ENCODE measurements around the gene PPARG. TPM values are rescaled to one million over a fixed set of nuclear protein-coding genes. Genes with fewer than 3 reads are reported as not detected.

The PPARG gene
- total RNA-seq, 3 donors from 2014 or later = 61.6 to 173 (median 98.8) TPM

DNA sequence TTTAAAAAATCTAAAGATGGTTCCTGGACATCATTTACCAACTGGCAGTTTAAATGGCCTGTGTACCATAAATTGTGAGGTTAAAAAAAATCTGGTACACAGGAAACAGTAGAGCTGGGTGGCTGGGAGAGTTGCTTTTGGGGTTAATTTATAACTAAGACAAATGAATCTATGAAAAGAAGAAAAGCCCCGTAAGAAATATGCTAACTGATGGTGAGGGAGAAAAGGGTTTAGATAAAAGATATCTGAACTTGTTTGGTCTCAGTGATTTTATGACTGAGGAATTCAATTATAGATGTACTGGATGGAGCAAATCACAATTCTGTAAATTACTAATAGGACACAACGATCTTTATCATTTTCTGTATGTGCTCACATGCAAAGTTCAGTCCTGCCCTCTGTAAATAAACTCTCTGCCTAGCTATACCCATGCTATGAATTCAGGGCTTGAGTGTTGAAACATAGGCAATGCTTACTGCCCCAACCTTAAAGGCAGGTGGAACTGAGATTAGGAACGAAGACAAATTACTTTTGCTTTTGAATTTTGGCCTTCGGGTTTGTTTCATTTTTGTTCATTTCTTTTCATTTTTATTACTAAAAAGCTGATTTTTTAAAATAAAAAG, 28.0 kb downstream of the PPARG start:
- no peak for DNase-seq
- Histone ChIP-seq H3K4me3 (no peak overlapping the region), H3K36me3 (ENCODE audit: low read depth) (no peaks in the 10 kb centered on the region), H3K9me3 (no peaks in the 10 kb centered on the region), H3K4me1 (ENCODE audit: low read depth) (no peaks in the 10 kb centered on the region)
- TF ChIP-seq, protein P1, sequence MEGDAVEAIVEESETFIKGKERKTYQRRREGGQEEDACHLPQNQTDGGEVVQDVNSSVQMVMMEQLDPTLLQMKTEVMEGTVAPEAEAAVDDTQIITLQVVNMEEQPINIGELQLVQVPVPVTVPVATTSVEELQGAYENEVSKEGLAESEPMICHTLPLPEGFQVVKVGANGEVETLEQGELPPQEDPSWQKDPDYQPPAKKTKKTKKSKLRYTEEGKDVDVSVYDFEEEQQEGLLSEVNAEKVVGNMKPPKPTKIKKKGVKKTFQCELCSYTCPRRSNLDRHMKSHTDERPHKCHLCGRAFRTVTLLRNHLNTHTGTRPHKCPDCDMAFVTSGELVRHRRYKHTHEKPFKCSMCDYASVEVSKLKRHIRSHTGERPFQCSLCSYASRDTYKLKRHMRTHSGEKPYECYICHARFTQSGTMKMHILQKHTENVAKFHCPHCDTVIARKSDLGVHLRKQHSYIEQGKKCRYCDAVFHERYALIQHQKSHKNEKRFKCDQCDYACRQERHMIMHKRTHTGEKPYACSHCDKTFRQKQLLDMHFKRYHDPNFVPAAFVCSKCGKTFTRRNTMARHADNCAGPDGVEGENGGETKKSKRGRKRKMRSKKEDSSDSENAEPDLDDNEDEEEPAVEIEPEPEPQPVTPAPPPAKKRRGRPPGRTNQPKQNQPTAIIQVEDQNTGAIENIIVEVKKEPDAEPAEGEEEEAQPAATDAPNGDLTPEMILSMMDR (IDR thresholded peaks at IDR 0.05) = no peak
- intact Hi-C loops (cut with DNase I, micrococcal nuclease) = no loop called here
- ATAC-seq = peak; percentile 90

DNA sequence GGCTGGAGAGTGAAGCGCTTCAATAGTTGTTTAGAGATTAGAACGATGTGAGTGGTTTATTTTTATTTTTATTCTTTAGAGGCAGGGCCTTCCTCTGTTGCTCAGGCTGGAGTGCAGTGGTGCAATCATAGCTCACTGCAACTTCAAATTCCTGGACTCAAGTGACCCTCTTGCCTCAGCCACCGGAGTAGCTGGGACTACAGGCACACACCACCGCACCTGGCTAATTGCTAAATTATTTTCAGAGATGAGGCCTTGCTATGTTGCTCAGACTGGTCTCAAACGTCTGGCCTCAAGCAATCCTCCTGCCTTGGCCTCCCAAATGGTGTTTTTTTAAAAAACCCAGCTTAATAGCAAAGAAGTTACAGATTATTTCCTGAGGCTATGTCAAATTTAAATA, 29.0 kb downstream of the PPARG start:
- Histone ChIP-seq H3K4me1 (ENCODE audit: low read depth) (no peaks in the 10 kb centered on the region), H3K36me3 (ENCODE audit: low read depth) (no peaks in the 10 kb centered on the region), H3K9me3 (no peaks in the 10 kb centered on the region), H3K4me3 (no peak overlapping the region)
- ATAC-seq (no peak), DNase-seq (no peak)
- TF ChIP-seq, protein P1 (IDR thresholded peaks at IDR 0.05) = no peak
- intact Hi-C loops (cut with DNase I, micrococcal nuclease) = no loop called here

DNA sequence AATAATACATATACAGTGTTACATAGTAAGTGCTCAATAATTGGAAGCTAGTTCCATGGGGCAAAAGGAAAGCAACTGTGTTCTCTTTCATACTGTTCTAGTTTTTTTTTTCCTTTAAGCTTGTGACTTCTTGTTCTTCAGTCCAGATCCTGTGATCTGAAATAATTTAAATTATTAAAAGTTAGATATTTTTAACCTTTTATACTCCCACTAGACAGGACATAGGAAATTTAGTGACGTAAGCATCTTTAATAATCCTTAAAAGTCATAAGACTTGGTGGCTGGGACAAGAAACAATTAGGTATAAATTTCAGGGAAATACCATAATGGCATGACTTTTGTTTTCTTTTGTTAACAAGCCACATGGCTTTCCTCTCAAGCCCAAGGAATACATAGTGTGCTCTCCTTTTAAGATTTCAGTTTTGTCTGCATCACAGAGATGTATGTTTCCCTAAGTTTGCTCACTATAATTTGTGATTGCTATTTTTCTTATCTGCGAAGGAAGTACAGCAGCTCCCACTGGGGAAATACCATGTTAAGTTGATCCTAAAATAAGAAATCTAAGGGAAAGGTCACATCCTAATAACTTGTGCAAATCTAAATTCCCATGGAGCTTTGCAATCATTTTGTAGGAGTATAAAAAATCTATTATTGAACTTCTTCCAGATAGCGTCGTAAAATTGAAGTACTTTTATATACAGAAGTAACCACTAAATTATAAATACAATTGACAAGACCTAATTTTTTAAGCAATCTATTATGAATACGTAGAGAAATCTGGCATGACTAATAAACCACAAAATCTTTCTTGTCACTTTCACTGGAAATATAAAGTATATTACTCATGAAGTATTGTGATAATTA, 30.1 kb downstream of the PPARG start:
- TF ChIP-seq, protein P1 (IDR thresholded peaks at IDR 0.05) = no peak
- intact Hi-C loops (cut with DNase I, micrococcal nuclease) = no loop called here
- Histone ChIP-seq H3K4me1 (ENCODE audit: low read depth) (no peaks in the 10 kb centered on the region), H3K4me3 (no peak overlapping the region), H3K36me3 (ENCODE audit: low read depth) (no peaks in the 10 kb centered on the region), H3K9me3 (no peaks in the 10 kb centered on the region)
- ATAC-seq (no peak), DNase-seq (no peak)

DNA sequence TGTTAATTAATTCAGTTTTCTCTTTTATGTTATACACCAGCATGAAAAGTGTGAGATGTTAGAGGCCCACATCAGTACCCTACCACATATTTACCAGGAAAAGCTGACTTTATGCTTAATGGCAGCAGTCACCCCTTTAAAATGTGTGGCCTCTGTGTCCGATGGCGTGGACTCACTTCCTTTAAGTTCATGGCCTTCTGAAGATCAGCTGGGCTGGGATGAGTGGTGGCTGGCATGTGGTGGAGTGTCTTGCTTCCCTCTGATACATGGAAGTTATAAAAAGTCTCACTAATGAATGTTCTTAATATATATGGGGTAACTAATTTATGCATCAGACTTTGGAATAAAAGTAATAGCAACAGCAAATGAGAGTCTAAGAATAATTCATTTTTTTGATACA, 32.1 kb downstream of the PPARG start:
- ATAC-seq (no peak), DNase-seq (no peak)
- Histone ChIP-seq H3K4me1 (ENCODE audit: low read depth) (peaks cover 3% of the 10 kb centered on the region), H3K9me3 (no peaks in the 10 kb centered on the region), H3K36me3 (ENCODE audit: low read depth) (no peaks in the 10 kb centered on the region), H3K4me3 (no peak overlapping the region)
- intact Hi-C loops (cut with DNase I, micrococcal nuclease) = no loop called here
- TF ChIP-seq, protein P1 (IDR thresholded peaks at IDR 0.05) = no peak

DNA sequence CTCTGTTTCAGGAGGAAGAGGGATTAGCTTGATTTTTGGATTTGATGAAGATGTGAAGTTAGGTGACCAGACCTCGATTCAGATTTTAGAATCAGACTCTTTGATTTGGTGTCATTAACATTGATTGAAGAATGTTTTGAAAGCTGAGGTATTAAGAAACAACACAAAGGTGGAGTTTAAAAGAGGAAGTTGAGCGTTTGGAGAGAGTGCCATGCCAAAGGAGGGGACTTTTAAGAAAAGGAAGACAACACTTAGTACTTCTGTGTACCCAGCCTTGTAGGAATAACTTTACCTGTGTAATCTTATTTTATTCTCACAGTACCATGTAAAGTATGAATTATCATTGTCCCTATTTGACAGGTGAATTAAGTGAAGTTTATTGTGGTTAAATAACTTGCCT, 34.4 kb downstream of the PPARG start:
- DNase-seq (no peak), ATAC-seq (no peak)
- TF ChIP-seq, protein P1 (IDR thresholded peaks at IDR 0.05) = no peak
- H3K9me3 ChIP-seq = no peaks in the 10 kb centered on the region
- intact Hi-C loops (cut with DNase I, micrococcal nuclease) = no loop called here
- peaks cover 10% of the 10 kb centered on the region for H3K4me1 ChIP-seq (ENCODE audit: low read depth)
- no peak overlapping the region for H3K4me3 ChIP-seq
- no peaks in the 10 kb centered on the region for H3K36me3 ChIP-seq (ENCODE audit: low read depth)

Data from mucosa of descending colon (tissue), 3 donors.